Measurements from ENCODE around the gene GRAMD2B. TPM values are rescaled to one million over a fixed set of nuclear protein-coding genes. Genes with fewer than 3 reads are reported as not detected.
"Not testable (repeated sequence)": the region's sequence is repeated elsewhere in the genome, so short reads cannot be mapped to it uniquely, and the experiment has no call there.

The GRAMD2B gene
- total RNA-seq, 1 experiment from 2014 or later, result 0.52 TPM

DNA sequence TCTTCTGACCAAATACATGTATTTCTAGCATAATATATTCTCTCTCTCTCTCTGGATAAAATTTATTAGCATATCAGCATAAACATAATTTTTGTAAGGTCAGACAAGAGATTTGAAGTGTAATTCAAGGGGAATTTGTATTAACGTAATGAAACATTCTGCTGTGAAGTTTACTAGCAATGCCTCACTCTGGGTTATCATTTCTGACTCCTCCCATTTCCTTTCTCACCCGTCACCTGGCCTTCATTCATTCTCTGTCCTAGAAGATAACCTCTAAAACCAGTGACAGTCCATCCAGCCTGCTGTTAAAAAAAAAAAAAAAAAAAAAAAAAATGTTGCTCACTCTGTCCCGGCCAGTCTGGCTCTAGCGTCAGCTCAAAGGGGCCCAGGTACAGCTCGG lies 27.1 kb downstream of the GRAMD2B start:
- no peak for DNase-seq (ENCODE audit: low spot score)

DNA sequence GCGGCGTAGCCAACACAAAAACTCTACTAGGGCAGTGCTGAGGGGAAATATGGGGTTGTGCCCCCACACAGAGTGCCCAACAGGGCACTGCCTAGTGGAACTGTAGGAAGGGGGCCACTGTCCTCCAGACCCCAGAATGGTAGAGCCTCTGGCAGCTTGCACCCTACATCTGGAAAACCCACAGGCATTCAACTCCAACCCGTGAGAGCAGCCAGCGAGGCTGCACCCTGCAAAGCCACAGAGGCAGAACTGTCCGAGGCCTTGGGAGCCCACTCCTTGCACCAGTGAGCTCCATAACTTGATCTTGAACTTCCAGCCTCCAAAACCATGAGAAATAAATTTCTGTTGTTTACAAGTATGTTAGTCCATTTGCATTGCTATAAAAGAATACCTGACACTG lies 27.7 kb downstream of the GRAMD2B start:
- no peak for DNase-seq (ENCODE audit: low spot score)

DNA sequence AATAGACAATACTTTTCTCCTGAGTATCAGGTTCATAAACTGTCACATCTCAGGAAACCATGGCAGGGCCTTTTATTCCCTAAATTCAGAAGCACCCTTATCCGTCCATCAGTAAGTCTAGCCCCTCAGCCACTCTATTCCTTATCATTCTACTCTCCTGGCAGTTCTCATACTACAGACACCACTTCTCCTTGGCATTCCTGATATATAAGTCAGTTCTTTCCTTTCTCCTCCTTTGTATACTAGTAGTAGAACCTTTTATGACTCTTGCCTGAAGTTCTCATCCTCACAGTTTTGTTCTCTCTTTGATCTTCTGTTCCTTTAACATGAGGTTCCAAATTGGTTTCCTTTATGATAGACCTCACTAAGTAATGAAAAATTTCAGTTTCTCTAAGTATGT lies 29.3 kb downstream of the GRAMD2B start:
- no peak for DNase-seq (ENCODE audit: low spot score)

DNA sequence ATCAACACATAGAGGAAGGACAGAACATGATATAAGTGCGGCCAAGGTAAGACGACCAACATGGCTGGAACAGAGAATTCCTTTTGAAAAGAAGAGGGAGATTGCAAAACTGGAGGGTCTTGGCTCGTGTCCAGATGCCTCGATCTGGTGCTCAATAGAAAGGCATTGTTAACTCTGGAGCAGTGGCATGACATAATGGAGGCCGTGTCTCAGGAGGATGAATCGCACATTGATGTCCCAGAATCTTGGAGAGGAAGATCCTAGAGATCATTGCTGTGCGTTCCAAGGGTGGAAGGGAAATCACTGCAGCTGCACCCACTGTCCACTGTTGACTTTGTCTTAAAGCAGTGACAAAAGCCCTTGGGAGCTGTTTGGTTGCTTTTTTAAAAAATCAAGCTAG lies 30.9 kb downstream of the GRAMD2B start:
- DNase-seq (ENCODE audit: low spot score), result no peak

DNA sequence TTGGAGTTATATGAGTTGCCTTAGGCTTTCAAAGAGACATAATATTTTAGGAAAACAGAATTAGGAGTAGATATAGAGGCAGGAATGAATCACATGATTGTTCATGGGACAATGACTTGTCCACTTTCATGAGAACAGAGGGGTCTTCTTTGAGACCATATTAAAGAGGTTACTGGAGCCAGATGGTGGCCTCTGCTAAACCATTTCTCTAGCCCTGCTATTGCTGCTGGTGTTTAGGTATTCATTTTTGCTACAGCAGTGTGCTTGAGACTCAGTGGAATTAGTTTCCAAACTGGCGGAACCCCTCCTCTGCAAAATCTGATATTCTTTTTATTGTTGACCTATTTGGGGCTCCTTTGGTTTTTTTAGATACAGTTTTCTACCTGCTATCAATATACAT lies 31.3 kb downstream of the GRAMD2B start:
- DNase-seq (ENCODE audit: low spot score), result no peak

DNA sequence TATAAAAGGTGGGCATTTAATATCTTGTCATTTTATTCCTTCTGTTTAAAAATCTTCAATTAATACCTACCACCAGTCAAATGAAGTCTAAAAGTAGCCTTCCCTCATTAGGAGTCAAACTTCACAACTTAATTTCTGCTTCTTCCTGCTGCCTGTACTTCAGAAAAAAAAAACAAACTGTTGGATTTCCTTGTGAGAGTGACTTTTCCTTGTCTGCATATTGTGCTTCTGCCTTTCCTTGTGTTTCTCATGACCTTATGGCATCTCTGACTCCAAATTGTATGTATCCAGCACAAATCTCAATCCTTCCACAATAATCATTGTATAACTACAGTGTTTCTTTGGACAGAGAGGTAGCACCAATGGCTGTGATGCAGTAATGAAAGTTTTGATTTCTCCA lies 32.1 kb downstream of the GRAMD2B start:
- DNase-seq (ENCODE audit: low spot score), result no peak

DNA sequence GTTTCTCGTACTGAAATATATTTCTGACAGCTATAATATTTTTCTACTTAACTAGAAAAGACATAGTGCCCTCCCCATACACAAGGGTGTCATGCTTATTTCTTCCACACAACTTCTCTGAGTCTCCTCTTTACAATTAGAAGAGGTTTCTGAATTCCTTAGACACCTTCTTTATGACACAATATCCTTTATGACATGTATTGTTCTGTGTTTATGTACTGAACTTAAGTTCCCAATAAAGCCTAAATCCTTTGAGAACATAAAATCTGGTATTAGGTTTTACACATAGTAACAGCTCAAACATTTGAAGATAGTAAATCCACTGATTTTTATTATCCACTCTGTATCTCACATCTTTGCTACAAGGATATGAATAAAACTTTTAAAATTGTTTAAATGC lies 32.5 kb downstream of the GRAMD2B start:
- no peak for DNase-seq (ENCODE audit: low spot score)

DNA sequence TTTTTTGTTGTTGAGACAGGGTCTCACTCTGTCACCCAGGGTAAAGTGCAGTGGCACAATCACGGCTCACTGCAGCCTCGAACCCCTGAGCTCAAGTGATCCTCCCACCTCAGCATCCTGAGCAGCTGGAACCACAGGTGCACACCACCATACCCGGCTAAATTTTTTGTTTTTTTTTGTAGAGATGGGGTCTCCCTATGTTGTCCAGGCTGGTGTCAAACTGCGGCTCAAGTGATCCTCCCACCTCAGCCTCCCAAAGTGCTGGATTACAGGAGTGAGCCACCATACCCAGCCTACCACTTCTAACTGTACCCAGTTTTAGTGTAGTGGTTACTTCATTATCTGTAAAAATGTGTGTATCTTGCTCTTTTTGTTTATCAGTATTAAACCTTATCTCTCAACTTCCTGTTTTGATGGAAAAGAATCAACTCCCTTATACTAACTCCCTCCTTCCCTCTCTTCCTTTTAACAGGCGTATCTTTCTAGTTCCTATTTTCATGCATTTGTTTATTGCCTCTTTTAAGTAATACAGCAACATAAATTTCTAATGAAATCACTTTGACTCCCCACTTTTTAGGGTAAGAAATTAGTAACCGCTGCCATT lies 33.1 kb downstream of the GRAMD2B start:
- no peak for DNase-seq (ENCODE audit: low spot score)

DNA sequence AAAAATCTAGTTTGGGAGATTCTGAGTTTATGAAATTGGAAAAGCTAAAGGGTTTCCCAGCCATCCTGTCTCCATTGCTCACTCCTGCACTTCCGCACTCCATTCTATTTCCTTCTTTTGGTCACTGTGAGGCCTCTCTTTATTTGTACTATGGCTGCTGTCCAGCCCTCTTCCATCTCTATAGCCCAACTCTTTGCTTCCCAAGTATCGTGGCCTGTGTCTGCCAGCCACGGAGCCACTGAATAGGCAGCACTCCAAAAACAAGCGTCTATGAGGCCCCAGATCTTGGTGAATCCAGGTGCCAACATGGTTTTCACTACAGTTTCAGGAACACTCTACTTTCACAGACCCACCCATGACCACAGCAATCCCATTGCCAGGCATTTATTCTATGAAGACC lies 37.2 kb downstream of the GRAMD2B start:
- no peak for DNase-seq (ENCODE audit: low spot score)

DNA sequence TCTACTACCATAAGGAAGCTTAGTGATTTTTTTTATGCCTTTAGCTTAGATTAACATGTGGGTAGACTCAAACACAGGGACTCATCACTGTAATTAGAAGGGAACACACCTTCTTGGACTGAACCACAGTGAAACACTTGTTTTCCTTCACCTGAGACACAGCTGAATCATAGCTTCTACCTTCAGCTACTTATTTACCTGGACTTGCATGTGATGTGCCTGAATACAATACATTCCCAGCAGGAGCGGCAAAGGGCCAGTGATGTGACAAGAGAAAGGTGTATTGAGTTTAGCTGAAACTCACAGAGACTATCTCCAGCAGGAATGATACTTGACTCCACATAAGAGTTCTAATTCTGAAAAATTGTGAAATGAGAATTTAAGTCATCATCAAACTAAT lies 37.8 kb downstream of the GRAMD2B start:
- no peak for DNase-seq (ENCODE audit: low spot score)

DNA sequence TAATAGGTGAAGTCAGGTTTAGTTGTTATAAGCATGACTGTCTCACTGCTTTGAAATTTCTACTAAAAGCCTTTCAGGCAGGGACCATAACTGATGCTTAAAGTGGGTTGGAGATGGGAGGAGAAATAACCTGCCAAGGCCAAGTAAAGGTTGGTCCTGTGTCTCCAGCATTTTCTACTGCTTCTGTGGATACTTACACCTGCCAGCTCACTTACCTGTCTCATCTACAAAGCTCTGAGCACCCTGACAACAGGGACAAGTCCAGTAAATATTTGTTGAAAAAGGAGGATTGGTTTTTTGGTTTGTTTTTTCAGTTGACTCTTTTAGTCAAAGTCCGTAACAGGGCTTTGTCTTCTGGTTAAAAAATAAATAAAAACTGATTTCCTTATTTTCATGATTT lies 38.6 kb downstream of the GRAMD2B start:
- DNase-seq (ENCODE audit: low spot score), result no peak

DNA sequence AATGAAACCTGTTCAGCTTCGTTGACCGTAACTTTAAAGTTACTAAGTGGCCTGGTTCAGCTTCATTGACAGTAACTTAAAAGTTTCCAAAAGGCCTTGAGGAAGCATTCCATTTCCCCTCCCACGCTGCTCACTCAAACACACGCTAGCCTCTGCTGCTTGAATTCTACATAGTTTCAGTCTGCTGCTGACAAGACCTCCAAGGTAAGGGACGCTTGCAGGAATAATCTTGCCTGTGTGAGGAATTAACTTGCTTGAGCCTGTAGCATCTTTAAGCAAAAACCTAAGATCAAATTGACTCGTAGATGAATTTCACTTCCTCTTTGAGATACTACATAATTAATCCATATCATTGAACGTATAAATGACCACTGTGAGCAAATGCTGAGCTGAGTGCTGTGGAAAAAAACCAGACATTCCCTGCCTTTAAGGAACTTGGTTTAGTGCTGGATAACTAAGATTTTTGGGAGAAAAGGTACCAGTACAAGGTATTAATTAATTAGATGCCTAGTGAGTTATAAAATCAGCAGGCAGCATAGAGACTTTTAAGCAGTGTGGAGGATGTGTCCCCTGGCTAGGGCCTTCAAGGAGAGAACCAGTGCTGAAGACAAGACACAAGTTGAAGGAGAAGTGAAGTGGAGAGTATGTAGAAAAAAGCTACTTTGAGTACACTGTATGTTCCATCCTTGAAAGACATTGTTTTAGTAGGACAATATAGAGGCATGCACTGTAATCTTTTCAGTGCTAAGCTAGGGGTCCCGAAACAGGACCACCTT lies 39.2 kb downstream of the GRAMD2B start:
- no peak for DNase-seq (ENCODE audit: low spot score)

DNA sequence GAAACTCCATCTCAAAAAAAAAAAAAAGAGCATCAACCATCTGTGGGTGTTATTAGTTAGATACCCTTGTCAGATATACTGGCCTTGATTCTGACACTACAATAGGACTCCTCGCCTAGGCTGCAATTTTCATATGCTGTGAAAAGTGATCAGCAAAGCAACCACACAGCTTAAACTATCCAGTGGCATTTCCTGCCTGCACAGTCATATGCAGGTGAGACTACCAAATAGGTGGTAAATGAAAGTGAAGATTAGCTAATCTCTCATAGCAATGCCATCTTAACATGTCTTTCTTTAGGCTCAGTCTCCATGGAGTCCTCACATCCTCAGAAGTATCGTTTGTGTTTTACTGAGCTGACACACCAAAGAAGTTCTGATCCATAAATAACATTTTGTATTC lies 40.8 kb downstream of the GRAMD2B start:
- DNase-seq (ENCODE audit: low spot score), result no peak

DNA sequence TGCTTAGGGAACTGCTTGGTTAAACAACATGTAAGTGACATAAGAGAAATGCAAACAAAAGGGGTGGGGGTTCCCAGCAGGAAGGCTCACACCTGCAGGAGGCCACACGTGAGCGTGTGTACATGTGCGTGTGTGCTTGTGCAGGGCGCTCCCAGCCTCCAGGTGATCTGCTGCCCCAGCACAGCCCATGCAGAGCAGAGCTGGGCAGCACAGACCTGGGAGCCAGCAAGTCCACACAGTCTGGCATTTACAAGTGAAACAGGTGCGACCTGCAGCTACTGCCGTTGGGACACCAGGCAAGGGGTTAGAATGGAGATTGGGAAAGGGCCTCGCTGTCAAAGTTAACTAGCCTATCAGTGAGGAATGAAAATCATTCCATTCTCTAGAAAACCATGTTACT lies 41.8 kb downstream of the GRAMD2B start:
- DNase-seq (ENCODE audit: low spot score), result no peak

DNA sequence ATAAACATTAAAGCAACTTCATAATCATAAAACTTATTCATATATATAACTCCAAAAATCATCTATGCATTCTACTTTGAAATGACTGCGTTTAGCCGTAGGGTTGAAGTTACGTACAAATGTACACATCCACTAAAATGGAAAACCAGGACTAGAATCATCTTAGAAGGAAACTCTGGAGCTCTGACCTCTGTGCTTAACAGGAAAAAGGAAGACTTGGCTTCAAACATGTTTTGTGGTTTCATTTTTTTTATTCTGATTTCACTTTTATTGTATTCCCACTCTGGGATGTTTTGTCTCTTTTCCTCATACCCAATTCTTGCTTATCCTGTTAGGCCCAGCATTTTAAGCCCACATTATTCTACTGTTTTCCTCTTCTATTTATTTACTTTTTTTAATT lies 44.9 kb downstream of the GRAMD2B start:
- DNase-seq (ENCODE audit: low spot score), result no peak

DNA sequence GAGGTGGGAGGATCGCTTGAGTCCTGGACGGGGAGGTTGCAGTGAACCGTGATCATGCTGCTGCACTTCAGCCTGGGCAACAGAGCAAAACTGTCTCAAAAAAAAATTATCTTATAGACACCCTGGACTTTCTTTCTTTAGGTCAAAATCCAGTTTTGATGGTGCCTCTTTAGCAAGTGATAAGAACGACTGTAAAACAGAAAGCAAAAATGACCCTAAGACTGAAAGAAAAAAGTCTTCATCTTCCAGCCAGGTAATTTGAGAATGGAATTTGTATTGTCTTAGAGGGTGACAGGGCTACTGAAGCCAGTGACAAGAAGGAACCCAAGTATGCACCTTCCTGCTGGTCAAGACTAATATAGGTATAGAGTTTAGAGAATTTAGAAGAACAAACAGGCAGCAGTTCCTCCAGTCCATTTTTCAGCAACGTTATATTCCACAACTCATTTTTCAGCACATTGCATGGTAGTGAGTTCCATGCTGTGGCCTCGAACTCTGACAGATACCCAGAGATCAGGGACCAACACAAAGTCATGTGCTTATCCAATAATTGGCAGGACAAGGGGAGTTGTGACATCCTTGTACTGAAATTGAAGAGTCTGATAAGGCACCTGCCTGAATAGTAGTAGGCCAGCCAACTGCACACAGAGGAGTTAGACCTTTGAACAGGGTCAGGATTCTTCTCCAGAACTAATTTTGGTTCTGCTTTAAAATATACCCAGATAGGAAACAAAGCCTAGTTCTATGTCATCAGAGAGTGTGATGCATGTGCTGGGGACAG lies 46.5 kb downstream of the GRAMD2B start:
- DNase-seq (ENCODE audit: low spot score), result no peak

DNA sequence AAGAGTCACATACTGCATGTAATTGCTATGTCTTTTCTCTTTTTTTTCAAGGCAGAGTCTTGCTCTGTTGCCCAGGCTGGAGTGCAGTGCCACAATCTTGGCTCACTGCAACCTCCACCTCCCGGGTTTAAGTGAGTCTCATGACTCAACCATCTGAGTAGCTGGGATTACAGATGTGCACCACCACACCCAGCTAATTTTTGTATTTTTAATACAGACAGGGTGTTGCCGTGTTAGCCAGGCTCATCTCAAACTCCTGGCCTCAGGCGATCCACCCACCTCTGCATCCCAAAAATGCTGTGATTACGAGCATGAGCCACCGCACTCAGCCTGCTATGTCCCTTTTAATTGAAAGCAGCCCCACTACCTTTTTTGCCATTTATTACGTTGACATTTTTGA lies 47.3 kb downstream of the GRAMD2B start:
- DNase-seq (ENCODE audit: low spot score), result not testable (repeated sequence)

DNA sequence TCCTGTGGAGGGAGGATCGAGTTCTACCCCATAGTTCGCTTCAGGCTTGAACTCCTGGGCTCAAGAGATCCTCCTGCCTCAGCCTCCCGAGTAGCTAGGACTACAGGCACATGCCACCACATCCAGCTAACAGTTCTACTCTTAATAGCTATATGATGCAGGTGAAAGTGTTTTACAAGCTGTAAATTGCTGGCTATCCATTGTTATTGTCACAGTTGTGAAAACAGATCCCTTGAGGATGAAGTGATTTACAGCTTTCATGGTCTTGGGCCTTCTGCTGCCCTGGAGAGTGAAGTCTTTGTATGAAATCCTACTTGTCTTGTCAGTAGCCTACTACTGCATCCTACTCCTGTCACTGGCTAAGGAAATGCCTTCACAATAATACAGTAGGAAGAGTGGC lies 48.0 kb downstream of the GRAMD2B start:
- no peak for DNase-seq (ENCODE audit: low spot score)

DNA sequence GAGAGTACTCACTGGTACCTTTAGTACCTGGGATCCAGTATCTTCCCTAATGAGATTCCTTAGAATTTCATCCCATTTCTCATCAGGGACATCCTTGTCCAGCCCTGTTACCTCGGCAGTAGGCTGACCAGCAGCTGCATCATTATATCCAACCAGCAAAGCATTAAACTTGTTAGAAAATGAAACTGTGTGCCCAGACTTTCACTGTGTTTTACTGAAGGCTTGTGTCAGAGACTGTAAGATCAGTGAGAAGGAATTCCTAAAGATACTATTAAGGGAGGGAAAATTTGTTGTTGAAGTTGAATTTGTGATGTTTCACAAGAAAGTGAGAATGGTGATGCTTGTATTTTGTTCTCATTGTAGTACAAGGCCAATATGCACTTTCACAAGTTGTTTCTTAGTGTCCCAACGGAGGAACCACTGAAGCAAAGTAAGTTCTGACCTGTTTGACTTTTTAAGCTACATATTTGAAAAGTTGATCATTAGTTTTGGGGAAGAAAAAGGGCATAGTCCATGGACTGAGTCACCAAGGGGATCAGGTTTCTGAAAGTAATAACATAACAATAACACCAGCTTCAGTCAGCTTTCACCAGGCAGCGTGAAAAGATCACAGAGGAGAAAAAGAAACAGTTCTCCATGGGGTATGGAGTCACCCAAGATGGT lies 48.8 kb downstream of the GRAMD2B start:
- no peak for DNase-seq (ENCODE audit: low spot score)

DNA sequence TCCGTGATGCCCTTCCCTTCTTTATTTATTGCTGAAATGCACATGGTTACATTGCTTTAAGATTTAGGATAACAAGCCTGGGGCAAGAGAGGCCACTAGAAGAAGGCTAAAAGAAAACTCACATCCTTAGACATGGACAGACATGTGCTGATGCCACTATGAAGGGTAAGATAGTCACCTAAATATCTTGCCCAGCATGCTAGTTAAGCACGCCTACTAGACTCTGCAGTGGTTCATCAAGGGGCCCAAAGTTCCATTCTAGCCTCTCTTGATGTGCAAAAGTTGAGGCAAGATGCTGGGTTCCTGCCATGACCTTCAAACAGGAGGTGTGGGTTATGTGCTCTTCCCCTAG lies 49.3 kb downstream of the GRAMD2B start:
- DNase-seq (ENCODE audit: low spot score), result no peak

DNA sequence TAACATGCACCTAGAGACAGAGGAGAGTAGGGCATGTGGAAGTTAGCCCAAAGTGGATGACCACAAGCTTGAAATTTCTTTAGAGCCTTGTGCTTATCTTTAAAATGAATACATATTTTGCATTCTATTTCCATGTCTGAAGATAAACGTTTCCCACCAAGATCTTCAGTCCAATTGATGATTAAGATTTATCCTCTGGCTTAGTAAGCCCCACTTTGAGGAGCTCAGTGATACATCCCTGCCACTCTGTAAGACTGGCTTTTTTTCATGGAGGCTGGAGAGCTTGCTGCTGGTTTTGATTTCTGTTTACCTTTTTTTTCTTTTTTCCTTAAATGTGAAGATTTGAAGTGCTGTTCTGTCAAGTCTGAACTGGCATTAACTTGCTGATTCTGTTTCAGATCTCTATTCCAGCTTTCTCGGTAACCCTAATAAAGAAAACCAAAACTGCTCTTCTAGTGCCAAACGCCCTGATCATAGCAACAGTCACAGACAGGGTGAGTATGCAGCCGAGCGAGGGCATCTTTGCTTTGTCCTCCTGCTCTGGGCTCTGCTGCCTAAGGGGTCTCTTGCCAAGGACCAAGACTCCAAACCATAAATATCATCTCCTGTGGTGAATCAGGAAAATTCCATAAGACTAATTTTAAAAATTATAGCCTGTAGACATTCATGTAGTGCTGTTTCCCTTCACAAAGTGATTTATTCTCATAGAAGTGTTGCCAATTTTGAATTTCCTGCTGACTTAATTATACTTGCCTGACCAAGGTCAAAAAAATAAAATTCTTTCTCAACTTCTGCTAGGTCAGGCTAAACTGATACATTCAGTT lies 54.3 kb downstream of the GRAMD2B start:
- DNase-seq (ENCODE audit: low spot score), result no peak

DNA sequence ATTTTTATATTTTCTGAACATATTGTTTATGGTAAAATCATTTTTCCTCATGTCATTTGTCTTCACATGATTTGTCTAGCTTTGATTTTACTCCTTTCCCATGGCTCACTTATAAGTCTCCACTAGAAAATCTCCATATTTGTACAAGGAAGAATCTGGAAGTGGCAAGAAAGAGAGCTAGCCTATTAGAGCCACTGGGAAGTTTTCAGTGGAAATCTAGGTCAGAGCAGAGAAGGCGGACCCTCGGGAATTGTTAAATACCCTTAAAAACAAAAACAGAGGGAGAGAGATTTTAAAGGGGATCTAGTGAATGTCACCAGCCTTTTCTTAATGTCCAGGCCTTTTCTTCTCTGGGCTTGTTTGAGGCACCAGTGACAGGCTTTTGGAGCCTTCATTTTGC lies 56.6 kb downstream of the GRAMD2B start:
- DNase-seq (ENCODE audit: low spot score), result no peak
